Keratinocyte (primary cell): ENCODE data around the gene ZCWPW1. TPM values are rescaled to one million over a fixed set of nuclear protein-coding genes. Genes with fewer than 3 reads are reported as not detected.
A peak's percentile ranks its signal among the peaks of the same experiment; 100 is the strongest.

Experiments
- DNase-seq: peaks from one replicate; pipeline ENCODE4 v3.0.0-alpha.2; 2011; ENCODE audit warnings: low read depth, missing footprints, low spot score
- FAIRE-seq: peaks from 2 replicates; lab custom pipeline; 2011; peaks lifted over from hg19 to GRCh38; lab: Jason Lieb, UNC
- H2AFZ ChIP-seq: 2 replicates; pipeline ENCODE4 v1.6.0; 2012; ENCODE audit warnings: low read length, control low read depth, inconsistent platforms; ENCODE audit not compliant: control insufficient read depth
- H3K27ac ChIP-seq: 2 replicates; pipeline ENCODE4 v1.5.1; 2011; ENCODE audit warnings: low read length; ENCODE audit not compliant: control insufficient read depth, insufficient read depth
- H3K27me3 ChIP-seq: 3 replicates; pipeline ENCODE4 v1.6.0; 2011; ENCODE audit warnings: low read length; ENCODE audit not compliant: control insufficient read depth, insufficient read depth; ENCODE audit errors: extremely low read depth
- H3K36me3 ChIP-seq, 2 experiments: 2 replicates in 1 of 2; 3 replicates in 1 of 2; pipeline ENCODE4 v1.5.1; 2011; ENCODE audit warnings: low read length in 2 of 2, mild to moderate bottlenecking in 1 of 2; ENCODE audit not compliant: control insufficient read depth in 2 of 2, insufficient read depth in 2 of 2; ENCODE audit errors: extremely low read depth in 1 of 2
- H3K4me1 ChIP-seq: 3 replicates; pipeline ENCODE4 v1.5.1; 2011; ENCODE audit warnings: low read length; ENCODE audit not compliant: control insufficient read depth, insufficient read depth; ENCODE audit errors: extremely low read depth
- H3K4me2 ChIP-seq: 3 replicates; pipeline ENCODE4 v1.6.0; 2011; ENCODE audit warnings: low read depth, low read length; ENCODE audit not compliant: control insufficient read depth, insufficient read depth; ENCODE audit errors: extremely low read depth
- H3K4me3 ChIP-seq, 3 experiments: fragments of 200-600 bp in 1 of 3; sonication (generic) in 1 of 3; 2 replicates in 2 of 3; 3 replicates in 1 of 3; pipeline ENCODE4 v1.5.1; 2011 to 2016; ENCODE audit warnings: low read length in 3 of 3, mild to moderate bottlenecking in 3 of 3, control low read depth in 2 of 3, inconsistent platforms in 1 of 3, low read depth in 1 of 3, mixed read lengths in 1 of 3, mixed run types in 1 of 3, moderate library complexity in 1 of 3; ENCODE audit not compliant: control insufficient read depth in 2 of 3, insufficient read depth in 2 of 3; ENCODE audit errors: extremely low read depth in 1 of 3
- H3K79me2 ChIP-seq: 2 replicates; pipeline ENCODE4 v1.6.0; 2012; ENCODE audit warnings: low read length; ENCODE audit not compliant: control insufficient read depth, insufficient read depth
- H3K9ac ChIP-seq: 3 replicates; pipeline ENCODE4 v1.6.0; 2011; ENCODE audit warnings: low read length; ENCODE audit not compliant: control insufficient read depth, insufficient read depth; ENCODE audit errors: extremely low read depth
- H3K9me1 ChIP-seq: 3 replicates; pipeline ENCODE4 v1.6.0; 2011; ENCODE audit warnings: low read length; ENCODE audit not compliant: control insufficient read depth, insufficient read depth; ENCODE audit errors: extremely low read depth
- H3K9me3 ChIP-seq: 2 replicates; pipeline ENCODE4 v1.5.1; 2012; ENCODE audit warnings: low read depth, low read length; ENCODE audit not compliant: control insufficient read depth
- H4K20me1 ChIP-seq: 3 replicates; pipeline ENCODE4 v1.6.0; 2011; ENCODE audit warnings: low read length; ENCODE audit not compliant: control insufficient read depth, insufficient read depth; ENCODE audit errors: extremely low read depth
- EZH2 ChIP-seq: IDR thresholded peaks from one replicate; pipeline ENCODE4 v1.6.1; 2012; ENCODE audit warnings: inconsistent platforms, mild to moderate bottlenecking, low read length, moderate library complexity
- dilution Hi-C: fragments of 300-500 bp; cut with MboI; formaldehyde crosslinking; loops from one replicate; pipeline ENCODE4 v1.7.0; 2020; ENCODE audit warnings: low sequenced_read_pairs; ENCODE audit not compliant: extremely low pct_ligation_motif_present
- polyA plus RNA-seq, 5 experiments: library from polyadenylated mRNA; depleted of rRNA in 3 of 5; stranded (reverse) in 3 of 5; stranded (forward) in 1 of 5; unstranded in 1 of 5; fragments of >200 nt; gene quantifications; 1 replicate in 1 of 5; 2 replicates in 3 of 5; 3 replicates in 1 of 5; pipeline versions ENCODE4 v1.2.1 to v1.2.3, GENCODE V29; 2011 to 2012; ENCODE audit warnings: missing spikeins in 2 of 5, low read depth in 1 of 5, low replicate concordance in 1 of 5
- TF ChIP-seq, protein P1 (sequence below), 3 experiments: IDR thresholded peaks in 1 of 3; conservative IDR thresholded peaks in 1 of 3; optimal IDR thresholded peaks in 1 of 3; 2 replicates in 2 of 3; 3 replicates in 1 of 3; pipeline versions ENCODE3 to v1.5.1; 2011; ENCODE audit warnings: low read length in 3 of 3, mild to moderate bottlenecking in 3 of 3, moderate library complexity in 2 of 3, control low read depth in 1 of 3, inconsistent platforms in 1 of 3; ENCODE audit not compliant: insufficient read depth in 2 of 3; ENCODE audit errors: extremely low read depth in 1 of 3

Gene ZCWPW1
- polyA plus RNA-seq, 1 donor (not counting 4 experiments of a cell fraction or from before 2014, with no cell fraction given) = 1.4 TPM

DNA sequence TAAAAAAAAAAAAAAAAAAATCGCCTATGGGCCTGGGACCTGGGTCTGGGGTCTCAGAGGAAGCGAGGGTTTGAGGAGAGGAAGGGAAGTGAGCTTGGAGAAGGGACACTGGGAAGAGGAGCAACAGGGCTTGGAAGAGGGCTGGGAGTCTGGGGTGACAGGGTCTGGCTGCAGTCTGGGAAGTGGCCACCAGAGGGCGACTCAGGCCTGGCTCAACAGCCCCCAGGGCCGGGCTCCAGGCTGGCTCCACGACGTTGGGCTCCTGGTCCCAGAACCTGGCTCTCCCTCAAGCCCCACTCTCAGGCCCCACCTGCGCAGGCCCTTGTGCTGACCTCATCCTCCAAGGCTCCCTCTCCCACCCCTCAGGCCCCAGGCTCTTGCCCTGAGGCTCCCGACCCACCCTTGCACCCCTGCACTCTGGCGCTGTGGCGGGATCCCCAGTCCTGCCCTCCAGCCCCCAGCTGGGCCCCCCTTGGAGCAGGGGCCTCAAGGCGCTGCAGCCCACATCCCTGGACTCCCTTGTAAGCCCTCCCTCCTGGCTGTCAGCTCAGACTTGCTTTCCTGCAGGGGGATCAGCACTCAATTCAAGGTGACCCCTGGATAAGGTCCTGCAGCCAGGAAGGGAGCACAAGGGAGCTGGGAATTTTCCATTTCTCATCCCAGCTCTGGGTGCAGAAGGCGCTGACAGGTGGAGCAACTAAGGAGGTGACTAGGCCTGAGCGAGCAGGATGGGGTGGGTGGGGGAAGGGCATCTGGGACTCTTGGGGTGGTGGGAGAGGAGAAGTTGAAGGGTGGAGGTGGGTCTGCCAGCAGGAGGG, 40.9 kb upstream of the ZCWPW1 start:
- no peak overlapping the region for H3K4me3 ChIP-seq
- H3K4me1 ChIP-seq = peaks cover 11% of the 10 kb centered on the region
- no peaks in the 10 kb centered on the region for H4K20me1 ChIP-seq
- H3K36me3 ChIP-seq = peaks cover 11 to 20% of the 10 kb centered on the region in 2 experiments
- no peak overlapping the region for H3K9ac ChIP-seq
- dilution Hi-C loops = no loop called here
- no peak overlapping the region for H3K27ac ChIP-seq
- H3K27me3 ChIP-seq = no peaks in the 10 kb centered on the region
- TF ChIP-seq EZH2 = no peak
- TF ChIP-seq, protein P1, sequence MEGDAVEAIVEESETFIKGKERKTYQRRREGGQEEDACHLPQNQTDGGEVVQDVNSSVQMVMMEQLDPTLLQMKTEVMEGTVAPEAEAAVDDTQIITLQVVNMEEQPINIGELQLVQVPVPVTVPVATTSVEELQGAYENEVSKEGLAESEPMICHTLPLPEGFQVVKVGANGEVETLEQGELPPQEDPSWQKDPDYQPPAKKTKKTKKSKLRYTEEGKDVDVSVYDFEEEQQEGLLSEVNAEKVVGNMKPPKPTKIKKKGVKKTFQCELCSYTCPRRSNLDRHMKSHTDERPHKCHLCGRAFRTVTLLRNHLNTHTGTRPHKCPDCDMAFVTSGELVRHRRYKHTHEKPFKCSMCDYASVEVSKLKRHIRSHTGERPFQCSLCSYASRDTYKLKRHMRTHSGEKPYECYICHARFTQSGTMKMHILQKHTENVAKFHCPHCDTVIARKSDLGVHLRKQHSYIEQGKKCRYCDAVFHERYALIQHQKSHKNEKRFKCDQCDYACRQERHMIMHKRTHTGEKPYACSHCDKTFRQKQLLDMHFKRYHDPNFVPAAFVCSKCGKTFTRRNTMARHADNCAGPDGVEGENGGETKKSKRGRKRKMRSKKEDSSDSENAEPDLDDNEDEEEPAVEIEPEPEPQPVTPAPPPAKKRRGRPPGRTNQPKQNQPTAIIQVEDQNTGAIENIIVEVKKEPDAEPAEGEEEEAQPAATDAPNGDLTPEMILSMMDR (optimal IDR thresholded peaks at IDR 0.05 in 1 of 3, IDR thresholded peaks at IDR 0.05 in 1 of 3, conservative IDR thresholded peaks at IDR 0.05 in 1 of 3; ENCODE audit: extremely low read depth in 1 of 3, insufficient read depth in 2 of 3, low read length in 3 of 3) = peak; percentile 89 to 99 (median 96)
- no peak for FAIRE-seq
- no peaks in the 10 kb centered on the region for H3K79me2 ChIP-seq
- DNase-seq = no peak
- H3K9me1 ChIP-seq = no peaks in the 10 kb centered on the region
- no peak overlapping the region for H3K4me2 ChIP-seq
- H2AFZ ChIP-seq = no peak overlapping the region
- H3K9me3 ChIP-seq = no peaks in the 10 kb centered on the region

DNA sequence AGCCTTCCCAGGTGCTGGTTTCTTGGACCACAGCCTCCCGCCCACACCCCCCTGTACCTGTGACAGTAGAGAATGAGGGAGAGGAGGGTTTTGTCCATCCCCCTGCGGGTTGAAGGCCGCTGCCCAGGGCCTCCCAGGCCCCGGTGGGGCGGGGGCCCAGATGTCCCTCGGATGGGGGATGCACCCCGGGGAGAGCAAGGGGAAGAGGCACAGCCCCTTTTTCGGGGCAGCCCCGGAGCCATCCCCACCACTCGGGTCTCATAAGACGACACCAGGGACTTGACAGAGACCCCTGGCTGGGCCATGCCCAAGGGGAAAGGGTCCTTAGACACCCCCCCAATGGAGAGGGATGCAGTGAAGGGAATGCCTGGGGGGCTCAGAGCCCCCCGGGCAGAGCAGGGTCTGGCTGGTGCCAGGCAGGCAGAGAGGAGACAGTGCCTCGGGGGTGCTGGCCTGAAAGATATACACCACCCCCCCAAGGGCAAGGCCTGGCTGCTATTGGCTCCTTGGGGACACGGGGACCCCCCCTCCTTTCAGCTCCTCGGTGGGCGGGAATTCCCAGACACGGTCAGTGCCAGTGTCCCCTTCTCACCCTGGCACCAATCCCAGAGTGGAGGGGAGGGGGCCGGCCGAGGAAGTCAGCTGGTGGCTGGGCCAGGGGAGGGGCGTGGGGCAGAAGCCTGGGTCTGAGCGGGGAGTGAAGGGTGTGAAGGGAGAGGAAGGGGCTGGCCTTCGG, 39.3 kb upstream of the ZCWPW1 start:
- H3K4me1 ChIP-seq = peaks cover 6% of the 10 kb centered on the region
- dilution Hi-C loops = no loop called here
- H3K4me3 ChIP-seq = no peak overlapping the region
- no peaks in the 10 kb centered on the region for H3K9me1 ChIP-seq
- no peak overlapping the region for H3K4me2 ChIP-seq
- H3K9ac ChIP-seq = no peak overlapping the region
- no peak overlapping the region for H2AFZ ChIP-seq
- H3K27me3 ChIP-seq = no peaks in the 10 kb centered on the region
- no peaks in the 10 kb centered on the region for H4K20me1 ChIP-seq
- no peak for DNase-seq
- H3K36me3 ChIP-seq = peaks cover 11 to 17% of the 10 kb centered on the region in 2 experiments
- H3K79me2 ChIP-seq = no peaks in the 10 kb centered on the region
- H3K9me3 ChIP-seq = no peaks in the 10 kb centered on the region
- H3K27ac ChIP-seq = no peak overlapping the region
- TF ChIP-seq, protein P1 (optimal IDR thresholded peaks at IDR 0.05 in 1 of 3, IDR thresholded peaks at IDR 0.05 in 1 of 3, conservative IDR thresholded peaks at IDR 0.05 in 1 of 3; ENCODE audit: extremely low read depth in 1 of 3, insufficient read depth in 2 of 3, low read length in 3 of 3) = no peak
- TF ChIP-seq EZH2 = no peak
- no peak for FAIRE-seq
